GM21723 (cell line): ENCODE results near the gene RBM38.

ENCODE experiments used
- ATAC-seq: cut with Tn5 transposase; IDR thresholded peaks from one replicate; pipeline ENCODE4 v1.9.1; 2021; ENCODE audit warnings: mild to moderate bottlenecking, moderate library complexity; ENCODE audit not compliant: unreplicated experiment

RBM38 gene

DNA sequence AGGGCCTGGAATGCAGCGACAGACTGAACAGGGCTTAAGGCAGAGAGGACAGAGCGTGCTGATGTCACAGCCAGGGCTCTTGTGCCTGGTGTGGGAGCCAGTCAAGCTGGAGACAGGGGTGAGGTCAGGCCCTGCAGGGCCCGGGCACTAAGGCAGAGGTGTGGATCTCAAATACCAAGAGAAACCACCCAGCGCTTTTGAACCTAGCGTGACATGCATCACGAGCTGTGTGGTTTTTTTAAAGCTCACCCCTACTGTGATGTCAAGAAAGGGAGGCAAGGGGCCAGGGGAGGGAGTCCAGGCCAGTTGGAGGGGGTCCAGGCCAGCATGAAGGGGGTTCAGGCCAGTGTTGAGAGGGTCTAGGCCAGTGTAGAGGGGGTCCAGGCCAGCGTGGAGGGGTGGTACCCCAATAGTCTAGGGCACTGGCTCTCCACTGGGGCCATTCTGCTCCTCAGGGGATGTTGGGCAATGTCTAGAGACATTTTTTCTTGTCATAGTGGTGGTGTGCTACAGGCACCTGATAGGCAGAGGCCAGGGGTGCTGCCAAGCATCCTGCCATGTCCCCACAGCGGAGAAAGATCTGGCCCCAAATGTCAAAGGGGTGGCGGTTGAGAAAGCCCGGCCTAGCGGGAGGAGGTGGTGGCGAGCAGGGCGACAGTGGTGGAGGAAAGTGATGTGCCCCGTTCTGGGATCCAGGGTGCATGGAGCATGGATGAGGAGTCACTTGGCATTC lies 42.6 kb downstream of the RBM38 start:
- ATAC-seq = no peak

DNA sequence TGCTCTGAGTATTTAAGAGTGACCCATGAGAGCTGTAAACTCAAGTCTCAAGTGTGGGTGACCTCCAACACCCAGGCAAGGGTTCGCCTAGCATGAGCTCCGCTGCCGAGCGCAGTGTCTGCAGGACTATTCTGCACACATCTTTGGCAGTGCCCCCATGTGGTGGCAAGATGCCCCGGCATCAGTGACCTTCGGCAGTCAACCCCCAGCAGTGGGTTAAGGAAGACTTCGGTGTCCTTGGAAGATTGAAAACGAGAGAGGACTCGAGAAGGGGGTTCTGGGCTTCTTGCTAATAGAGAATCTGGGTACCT lies 43.1 kb downstream of the RBM38 start:
- ATAC-seq = no peak

DNA sequence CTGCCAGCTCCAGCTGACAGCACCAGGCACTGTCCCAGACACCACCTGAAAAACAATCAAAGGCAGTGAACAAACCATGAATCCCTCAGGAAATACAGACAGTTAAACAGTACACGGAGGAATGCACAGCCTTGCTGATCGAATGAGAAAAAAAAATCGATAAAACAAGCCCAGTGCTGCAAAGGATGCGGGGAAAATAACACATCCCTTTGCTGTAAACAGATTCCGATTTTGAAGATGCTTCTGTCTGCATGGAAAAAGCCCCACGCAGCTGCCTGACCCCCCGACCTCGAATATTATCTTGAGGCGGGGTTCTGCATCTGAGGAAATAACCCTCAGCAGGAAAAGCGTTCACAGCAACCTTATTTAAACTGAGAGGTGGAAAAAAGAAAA lies 43.9 kb downstream of the RBM38 start:
- ATAC-seq = no peak

DNA sequence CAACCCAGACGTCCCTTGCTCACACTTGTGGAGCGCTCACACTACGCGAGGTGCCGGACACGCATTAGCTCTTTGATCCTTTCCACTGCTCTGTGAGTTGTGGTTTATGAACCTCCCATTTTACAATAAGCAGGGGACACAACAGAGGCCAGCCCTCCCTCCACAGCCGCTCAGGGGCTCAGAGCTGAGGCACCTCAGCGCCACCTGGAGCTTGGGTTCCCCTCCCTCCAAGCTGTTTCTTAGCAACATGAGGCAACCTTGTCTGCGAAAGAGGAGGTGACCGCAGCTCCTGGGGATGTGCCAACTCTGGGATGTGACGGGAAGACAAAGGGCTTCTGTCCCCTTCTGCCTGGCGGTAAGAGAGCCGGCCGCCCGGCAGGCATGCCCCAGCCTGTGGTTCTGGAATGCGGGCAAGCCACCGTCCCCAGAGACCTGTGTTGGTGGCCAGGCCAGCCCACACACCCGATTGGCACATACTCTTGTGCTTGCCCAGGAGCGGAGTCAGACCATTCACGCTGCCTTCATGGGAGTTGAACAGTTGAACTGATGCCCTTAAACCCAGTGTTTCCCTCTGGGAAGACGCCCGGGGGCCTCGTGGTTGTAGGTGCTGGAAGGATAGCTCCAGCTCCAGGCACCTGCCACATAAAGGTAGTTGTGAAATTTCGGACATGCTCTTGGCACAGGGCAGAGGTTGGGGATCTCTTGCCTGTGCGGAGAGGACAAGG lies 44.5 kb downstream of the RBM38 start:
- no peak for ATAC-seq

DNA sequence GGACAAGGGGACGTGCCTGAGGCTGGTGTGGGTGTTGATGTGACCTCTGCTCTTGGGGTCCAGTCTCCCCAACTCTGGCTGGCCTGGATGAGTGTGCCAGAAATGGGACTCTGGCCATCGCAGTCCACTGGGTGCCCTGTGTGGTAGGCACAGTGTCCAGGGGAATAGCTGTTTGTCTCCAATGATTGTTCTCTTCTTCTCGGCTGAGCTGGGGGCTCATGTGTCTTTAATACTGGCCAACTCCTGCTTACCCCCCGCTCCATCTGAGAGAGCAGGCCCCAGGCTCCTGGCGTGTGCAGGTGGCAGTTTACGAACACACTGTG lies 45.0 kb downstream of the RBM38 start:
- ATAC-seq = no peak

DNA sequence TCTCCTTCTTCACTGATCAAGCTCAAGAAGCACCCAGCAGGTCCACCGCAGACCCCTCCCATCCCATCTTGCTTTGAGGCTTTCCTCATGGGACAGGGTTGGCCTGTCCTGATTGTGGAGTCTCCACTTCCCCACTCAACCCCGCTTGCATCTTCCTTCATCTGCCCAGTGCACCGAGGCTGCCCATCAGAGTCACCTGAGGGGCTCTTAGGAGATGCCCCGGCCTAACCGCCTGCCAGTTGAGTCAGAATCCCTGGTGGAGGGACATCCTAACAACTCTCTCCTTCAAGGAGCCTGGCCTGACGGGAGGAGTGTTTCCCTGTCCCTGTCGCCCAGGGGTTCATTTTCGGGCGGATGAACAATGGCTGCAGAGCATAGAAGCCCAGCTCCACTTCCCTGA lies 46.1 kb downstream of the RBM38 start:
- ATAC-seq = no peak

DNA sequence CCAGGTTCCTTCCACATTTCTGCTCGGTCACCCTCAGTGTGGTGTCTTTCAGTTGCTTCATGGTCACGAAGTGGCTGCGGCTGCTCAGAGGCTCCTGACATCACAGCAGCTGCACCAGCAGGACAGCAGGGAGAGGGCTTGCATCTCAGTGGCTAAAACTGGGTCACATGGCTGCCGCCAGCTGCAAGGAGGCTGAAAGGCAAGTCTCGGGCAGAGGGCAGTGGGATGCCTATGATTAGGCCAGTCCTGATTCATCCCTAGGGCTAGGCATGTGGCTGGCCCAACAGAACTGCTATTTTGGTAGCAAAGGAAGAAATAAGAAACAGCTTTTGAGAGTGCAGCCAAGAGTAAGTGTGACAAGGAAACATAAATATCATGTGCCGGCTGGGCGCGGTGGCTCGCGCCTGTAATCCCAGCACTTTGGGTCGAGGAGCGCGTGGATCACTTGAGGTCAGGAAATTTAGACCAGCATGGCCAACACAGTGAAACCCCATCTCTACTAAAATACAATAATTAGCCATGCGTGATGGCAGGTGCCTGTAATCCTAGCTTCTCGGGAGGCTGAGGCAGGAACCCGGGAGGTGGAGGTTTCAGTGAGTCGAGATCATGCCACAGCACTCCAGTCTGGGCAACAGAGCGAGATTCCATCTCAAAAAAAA lies 46.6 kb downstream of the RBM38 start:
- no peak for ATAC-seq

DNA sequence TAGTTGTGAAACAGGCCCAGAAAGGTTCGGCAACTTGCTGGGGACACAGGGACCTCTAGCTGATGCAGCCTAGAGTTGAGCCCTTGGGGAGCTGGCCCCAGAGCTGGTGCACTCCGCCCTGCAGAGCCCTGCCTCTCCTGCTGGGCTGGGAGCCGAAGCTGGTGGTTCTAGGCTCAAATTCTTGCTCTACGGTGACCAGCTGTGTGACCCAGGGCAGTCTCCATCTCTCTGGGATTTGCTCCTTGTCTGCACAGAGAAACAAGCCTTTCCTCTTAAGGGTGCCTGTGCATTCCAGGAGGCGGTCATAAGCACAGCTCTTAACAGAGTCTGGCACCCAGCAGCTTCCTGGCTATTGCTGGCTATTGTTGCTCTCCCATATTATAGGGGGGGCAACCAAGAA lies 47.4 kb downstream of the RBM38 start:
- ATAC-seq = no peak

DNA sequence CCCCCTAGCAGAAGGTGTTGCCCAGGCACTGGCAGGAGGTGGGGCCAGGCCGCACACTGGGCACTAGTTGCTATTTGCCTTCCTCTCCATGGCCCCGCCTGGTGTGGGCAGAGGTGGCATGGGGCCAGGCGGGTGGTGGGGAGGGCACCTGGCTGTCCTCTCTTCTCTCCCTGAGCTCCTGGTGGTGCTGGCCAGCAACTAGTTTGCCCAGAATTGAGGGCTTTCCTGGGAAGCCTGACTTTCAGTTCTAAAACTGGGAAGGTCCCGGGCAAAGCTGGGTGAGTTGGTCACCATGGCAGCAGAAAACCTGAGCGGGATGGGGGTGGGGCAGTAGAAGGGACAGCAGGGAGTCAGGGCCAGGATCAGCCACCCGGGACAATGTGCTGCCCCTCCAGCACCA lies 48.2 kb downstream of the RBM38 start:
- no peak for ATAC-seq

DNA sequence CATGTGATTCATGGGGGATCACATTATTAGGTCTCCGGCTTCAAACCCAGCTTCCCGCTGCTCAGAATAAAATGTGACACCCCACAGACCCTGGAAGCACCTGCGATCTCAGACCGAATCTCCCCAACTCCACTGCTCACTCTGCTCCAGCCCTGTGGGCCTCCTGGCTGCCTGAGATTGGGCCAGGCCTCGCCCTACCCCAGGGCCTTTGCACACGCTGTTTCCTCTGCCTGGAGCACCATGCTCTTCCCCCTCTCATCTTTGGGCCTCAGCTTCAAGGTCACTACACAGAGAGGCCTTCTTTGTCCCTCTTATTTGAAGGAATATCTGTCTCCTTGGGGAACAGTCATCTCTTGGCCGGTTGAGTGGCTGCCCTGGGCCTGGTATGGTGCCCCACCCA lies 48.8 kb downstream of the RBM38 start:
- no peak for ATAC-seq

DNA sequence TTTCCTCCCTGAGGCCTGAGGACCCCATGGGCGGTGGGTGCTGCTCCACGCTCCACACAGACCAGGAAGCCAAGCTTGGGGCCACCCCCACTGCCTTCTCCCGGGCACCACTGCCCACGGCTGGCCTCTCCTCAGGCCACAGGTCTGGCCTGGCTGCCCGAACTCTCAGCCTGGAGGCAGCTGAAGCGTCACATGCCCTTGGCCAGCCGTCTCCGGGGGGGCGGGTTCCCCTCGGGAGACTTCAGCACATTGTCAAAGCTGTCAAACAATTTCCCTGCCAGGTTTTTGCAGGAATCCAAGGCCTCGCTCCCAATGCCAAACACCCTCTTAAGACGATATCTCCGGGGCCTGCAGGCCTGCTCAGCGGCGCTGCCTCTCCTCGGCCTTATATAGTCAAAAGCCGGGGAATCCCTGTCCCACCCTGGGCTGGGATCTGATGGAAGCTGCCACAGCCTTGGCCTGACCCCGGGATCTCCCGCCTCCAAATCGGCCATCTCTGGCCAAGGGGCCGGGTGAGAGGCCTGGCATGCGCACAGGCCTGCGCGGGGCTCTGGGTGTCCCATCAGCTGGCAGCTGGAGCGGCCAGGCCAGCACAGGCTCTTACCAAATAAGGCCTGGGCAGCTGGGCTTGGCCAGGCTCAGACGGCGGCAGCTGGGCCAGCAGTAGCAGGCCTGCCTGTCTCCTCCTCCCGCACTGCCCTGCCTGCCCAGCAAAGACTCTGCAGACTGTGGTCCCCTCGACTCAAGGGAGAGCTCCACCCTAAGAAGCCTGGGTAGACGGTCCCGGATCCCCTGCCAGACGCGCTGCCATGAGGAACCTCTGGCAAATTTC lies 49.7 kb downstream of the RBM38 start:
- ATAC-seq = no peak

DNA sequence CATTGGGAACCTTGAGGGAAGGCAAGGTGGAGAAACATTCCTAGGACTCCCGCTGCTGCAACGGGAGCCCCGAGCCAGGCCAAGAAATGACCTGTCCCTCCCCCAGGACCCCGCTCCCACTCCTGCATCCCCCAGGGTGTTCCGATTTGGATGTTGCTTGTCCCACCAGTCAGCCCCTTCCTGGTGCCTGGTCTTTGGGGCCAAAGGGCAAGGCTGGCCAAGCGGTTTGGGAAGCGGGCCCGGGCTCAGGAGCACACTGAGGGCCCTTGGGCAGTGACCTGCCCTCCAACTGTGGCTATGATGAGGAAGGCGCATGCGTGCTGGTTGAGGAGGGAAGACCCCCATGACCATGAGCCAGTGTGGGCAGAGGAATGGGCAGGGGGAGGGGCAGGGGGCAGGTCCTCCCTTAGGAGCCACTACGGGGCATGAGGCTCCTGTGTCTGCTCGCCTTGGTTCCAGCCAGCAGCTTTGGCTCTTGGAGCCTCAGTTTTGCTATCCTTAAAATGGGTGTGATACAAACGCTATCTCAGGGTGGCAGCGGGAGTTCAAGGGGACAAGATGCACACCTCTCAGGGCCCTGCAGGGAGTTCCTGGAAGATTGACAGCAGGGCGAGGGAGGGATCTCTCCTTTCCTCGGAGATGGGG lies 50.4 kb downstream of the RBM38 start:
- no peak for ATAC-seq

DNA sequence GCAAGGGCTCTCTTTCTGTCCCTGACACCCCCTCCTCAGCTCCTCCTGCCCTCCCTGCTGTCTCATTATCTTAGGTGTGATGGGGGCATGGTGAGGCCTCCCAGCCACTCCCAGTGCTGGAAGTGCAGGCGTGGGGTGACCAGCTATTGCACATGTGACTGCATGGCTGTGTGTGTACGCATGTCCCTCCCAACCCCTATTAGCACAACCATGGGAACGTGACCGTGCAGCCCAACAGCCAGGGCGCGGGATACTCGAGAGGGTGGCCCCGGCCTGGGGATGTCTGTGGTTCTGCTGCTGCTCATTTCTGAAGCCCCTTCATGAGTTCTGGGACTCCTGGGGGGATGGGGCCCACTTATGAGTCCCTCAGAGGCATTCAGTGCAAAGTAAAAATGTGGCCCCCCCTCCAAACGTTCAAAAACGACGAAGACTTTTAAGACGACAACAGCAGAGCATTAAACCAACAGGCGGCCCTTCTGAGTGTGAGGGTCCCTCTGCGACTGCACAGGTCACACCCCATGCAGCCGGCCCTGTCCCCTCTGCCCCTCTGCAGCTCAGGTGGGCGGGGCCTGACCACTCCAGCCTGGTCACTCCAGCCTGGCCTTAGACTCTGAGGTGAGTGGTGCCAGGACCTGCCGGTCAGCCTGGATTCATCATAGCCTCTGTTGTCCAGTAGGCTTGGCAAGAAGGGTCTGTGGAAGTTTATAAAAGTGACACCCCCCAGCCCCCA lies 51.1 kb downstream of the RBM38 start:
- no peak for ATAC-seq

DNA sequence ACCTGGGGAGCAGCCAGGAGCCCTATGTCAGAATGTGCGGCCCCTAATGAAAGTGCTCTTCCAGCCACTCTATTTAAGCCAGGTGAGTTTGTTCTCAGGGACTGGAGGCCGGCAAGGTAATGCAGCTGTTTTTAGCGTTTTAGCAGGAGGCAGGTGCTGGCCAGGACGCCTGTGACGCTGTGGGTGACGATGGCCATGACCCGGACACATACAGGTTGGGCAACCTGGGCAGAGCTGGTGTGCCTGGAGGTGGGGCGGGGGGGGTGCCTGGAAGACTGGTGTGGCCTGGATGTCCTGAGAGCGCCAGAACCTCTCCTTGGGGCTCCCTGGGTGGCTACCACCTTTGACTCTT lies 51.7 kb downstream of the RBM38 start:
- no peak for ATAC-seq

DNA sequence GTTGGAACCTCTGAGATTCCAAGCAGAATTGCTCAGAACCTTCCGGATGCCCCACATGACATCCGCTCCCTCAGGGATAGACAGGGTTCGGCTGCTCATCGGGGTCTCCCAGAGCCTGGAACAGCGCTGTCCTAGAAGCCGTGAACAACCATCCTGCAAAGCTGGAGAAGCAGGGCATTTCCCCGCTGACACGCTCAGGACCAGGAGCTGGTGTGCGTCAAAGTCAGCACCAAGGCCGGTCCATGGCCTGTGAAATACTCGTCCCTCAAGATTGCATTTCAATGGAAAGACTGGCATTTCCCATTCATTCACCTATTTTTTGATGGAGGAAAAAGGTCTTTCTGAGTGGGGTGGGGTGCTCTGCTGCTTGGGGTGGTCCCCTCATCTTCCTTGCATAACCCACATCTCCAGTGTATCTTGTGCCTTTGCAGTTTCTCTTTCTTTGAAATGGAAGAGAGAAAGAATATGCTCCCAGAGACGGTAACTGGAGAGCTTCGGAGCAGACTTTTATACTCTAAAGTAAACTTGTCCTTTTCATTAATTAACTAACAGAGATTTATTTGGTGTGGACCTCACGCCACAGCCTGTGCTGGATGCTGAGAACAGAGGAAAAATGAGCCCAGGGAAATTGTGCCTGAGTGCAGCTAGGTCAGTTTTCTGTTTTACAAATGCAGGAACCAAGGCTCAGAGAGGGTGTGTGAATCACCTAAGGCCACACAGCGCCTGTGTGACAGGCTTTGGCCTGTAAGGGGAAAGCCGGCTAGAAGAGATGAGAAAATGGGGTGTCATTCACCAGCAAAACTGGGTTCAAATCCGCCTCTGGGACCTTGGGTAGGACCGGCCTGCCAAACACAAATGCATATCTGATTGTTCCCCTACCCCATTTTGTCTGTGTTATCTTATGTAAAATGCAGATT lies 52.4 kb downstream of the RBM38 start:
- no peak for ATAC-seq

DNA sequence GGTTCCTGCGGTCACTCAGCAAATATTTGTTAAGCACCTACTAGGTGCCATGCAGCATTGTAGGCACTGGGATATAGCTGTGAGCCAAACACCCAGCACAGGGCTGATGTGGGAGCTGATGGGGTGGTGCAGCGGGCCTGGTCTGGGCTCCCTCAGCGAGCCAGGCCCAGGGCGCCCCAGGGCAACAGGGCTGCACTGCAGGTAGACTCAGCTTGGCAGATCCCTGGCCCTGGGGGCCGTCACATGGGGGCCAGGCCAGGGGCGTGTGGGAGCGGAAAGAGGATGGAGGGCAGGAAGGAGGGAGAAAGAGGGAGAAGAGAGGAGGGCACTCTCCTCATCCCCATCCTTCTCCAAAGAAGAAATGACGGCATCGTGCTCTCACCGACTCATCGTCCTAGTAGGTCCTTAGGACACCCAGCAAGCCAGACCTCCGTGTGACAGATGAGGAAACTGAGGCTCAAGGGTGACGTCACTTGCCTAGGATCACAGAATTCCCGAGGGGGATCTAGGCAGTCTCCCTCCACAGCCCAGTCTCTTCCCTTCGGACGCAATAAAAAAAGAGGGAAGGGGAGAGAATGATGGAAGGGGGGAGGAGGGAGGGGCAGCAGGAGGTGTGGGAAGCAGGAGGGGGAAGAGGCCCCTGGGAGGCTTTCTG lies 53.3 kb downstream of the RBM38 start:
- ATAC-seq = no peak

DNA sequence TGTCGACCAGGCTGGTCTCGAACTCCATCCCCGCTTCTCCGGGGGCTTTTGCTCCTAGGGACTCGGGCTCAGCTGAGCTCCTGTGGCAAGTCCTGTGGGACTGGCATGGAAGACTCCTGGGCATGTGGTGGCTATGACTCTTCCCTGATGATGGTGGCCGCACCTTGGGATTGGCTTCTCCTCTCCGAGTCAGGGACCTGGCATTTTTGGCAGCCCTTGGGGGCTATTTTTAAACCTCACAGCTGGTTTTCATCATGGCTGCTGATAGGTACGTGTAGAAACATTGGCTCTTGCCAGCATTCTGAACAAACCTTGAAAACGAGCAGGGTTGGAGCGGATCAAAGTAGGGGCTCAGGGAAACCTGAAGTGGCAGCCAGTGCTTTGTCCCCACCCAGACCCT lies 54.1 kb downstream of the RBM38 start:
- no peak for ATAC-seq

DNA sequence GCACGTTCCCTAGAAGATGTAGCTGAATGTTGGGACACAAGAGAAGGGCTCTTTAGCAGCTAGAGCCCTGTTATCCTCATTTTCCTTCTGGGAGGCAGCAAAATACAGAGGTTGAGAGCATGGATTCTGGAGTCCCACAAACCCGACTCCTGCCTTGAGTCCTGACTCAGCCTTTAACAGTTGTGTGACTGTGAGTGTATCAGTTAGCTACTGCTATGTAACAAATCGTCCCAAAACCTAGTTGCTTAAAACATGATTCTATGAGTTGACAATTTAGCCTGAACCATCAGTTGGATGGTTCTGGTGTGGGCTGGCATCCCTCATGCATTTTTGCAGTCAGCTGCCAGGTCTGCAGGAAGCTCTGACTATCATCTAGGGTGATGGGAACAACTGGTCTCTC lies 54.6 kb downstream of the RBM38 start:
- no peak for ATAC-seq

DNA sequence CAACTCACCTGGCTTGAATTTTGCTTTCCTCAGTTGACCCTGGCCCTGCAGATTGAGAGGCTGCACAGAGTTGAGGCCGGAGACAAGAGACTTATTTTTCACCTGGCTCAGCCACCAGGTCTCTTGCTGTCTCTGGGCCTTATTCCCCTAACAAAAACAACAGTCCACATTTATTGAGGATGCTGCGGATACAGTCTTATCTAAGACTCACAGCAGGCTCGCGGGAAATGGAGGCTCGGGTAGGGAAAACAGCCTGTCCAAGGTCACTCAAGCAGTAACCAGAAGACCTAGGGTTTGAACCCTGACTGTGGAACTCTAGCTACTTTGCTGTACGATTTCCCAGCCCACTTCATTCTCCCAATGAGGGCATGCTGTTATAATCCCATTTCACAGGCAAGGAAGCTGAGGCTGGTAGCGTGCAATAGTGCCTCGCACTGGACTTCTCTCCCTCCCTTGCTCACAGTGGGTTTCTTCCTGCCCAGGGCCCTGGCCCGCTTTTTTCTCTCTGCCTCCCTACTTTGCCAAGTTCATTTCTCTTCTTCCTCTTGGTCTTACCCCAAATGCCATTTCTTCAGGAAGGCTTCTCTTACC lies 57.7 kb downstream of the RBM38 start:
- ATAC-seq = no peak
